Measurements from ENCODE around the gene CARD14. TPM values are rescaled to one million over a fixed set of nuclear protein-coding genes. Genes with fewer than 3 reads are reported as not detected.

The CARD14 gene
- total and polyA plus RNA-seq, 2 of the 13 experiments (the other 11 are each of a cell fraction or from before 2014, with no cell fraction given), result 0.11 TPM; not detected in 1

DNA sequence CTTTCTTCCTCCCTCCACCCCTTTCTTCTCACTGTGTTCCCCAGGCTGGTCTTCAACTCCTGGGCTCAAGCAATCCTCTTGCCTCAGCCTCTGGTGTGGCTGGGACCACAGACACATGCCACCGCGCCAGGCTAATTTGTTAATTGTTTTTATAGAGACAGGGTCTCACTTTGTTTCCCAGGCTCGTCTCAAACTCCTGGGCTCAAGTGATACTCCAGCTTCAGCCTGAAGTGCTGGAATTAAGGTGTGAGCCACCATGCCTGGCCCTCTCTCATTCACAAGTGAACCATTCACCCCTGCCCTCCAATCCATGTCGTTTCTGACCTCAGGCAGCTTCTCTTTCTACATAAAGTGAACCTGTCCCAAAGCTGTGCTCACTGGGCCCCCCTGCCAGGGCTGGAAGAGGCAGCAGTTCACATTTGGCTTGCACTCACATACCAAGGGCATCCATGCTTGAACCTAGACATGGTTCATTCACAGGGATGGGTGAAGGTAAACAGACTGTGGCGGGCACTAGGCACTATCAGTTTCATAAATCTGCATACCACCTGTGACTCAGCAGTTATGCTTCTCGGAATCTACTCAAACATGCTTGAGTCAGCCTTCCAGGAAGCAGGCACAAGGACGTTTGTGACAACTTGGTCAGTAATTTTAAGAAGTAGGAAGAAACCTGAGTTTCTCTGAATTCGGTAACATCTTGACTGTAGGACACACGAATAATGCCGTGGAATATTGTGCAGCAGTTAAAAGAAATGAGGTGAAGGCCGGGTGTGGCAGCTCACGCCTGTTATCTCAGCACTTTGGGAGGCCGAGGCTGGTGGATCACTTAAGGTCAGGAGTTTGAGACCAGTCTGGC lies 84.8 kb downstream of the CARD14 start (continued):
- no peak for TF ChIP-seq ZNF207 (IDR thresholded peaks at IDR 0.05; ENCODE audit: borderline replicate concordance)
- peak; percentile 76; the same call in 1 of the 2 replicates for TF ChIP-seq HMG20A (CRISPR knock-in tag; IDR thresholded peaks at IDR 0.05; ENCODE audit: borderline replicate concordance)
- TF ChIP-seq RXRB (CRISPR knock-in tag; IDR thresholded peaks at IDR 0.05; ENCODE audit: borderline replicate concordance), result peak; percentile 72
- no peak for TF ChIP-seq SIN3B (IDR thresholded peaks at IDR 0.05; ENCODE audit: low read length)
- TF ChIP-seq RBFOX2 (IDR thresholded peaks at IDR 0.05; ENCODE audit: low read depth, low read length), result no peak
- 0 out of 2 replicates have a peak, but pooled peaks have one; percentile 57 for TF ChIP-seq KLF6 (CRISPR knock-in tag; IDR thresholded peaks at IDR 0.05)
- peak; percentile 69; the same call in 1 of the 2 replicates for TF ChIP-seq RXRA (CRISPR knock-in tag; IDR thresholded peaks at IDR 0.05)
- peak; percentile 93 for TF ChIP-seq TEAD3 (CRISPR knock-in tag; optimal IDR thresholded peaks at IDR 0.05; ENCODE audit: borderline replicate concordance)
- TF ChIP-seq NFKB2 (CRISPR knock-in tag; IDR thresholded peaks at IDR 0.05; ENCODE audit: borderline replicate concordance), result no peak
- no peak for TF ChIP-seq PAF1 (CRISPR knock-in tag; IDR thresholded peaks at IDR 0.05)
- TF ChIP-seq, protein P1, sequence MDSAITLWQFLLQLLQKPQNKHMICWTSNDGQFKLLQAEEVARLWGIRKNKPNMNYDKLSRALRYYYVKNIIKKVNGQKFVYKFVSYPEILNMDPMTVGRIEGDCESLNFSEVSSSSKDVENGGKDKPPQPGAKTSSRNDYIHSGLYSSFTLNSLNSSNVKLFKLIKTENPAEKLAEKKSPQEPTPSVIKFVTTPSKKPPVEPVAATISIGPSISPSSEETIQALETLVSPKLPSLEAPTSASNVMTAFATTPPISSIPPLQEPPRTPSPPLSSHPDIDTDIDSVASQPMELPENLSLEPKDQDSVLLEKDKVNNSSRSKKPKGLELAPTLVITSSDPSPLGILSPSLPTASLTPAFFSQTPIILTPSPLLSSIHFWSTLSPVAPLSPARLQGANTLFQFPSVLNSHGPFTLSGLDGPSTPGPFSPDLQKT (CRISPR knock-in tag; IDR thresholded peaks at IDR 0.05; ENCODE audit: borderline replicate concordance), result no peak
- TF ChIP-seq ZMYM4 (CRISPR knock-in tag; IDR thresholded peaks at IDR 0.05), result no peak
- no peak for TF ChIP-seq ATAD3A (CRISPR knock-in tag; IDR thresholded peaks at IDR 0.05)
- peak; percentile 61; the same call in 1 of the 2 replicates for TF ChIP-seq KDM4B (CRISPR knock-in tag; IDR thresholded peaks at IDR 0.05)
- no peak for TF ChIP-seq ZNF768 (CRISPR knock-in tag; IDR thresholded peaks at IDR 0.05)
- TF ChIP-seq U2AF1 (optimal IDR thresholded peaks at IDR 0.05; ENCODE audit: low read depth, low read length), result no peak
- peak; percentile 30; the same call in 1 of the 2 replicates for TF ChIP-seq ZNF792 (CRISPR knock-in tag; IDR thresholded peaks at IDR 0.05)
- no peak for TF ChIP-seq ZFP1 (CRISPR knock-in tag; IDR thresholded peaks at IDR 0.05)
- TF ChIP-seq LCORL (IDR thresholded peaks at IDR 0.05), result no peak
- no peak for TF ChIP-seq LCORL (CRISPR knock-in tag; IDR thresholded peaks at IDR 0.05)
- TF ChIP-seq ZNF841 (CRISPR knock-in tag; IDR thresholded peaks at IDR 0.05; ENCODE audit: borderline replicate concordance), result no peak
- TF ChIP-seq MXD4 (CRISPR knock-in tag; IDR thresholded peaks at IDR 0.05), result no peak
- no peak for TF ChIP-seq ISX (CRISPR knock-in tag; conservative IDR thresholded peaks at IDR 0.05)
- TF ChIP-seq NR2F6 (IDR thresholded peaks at IDR 0.05), result peak; percentile 31; the same call in 1 of the 2 replicates
- no peak for TF ChIP-seq NR2F6 (CRISPR knock-in tag; IDR thresholded peaks at IDR 0.05)
- no peak for TF ChIP-seq SRSF4 (IDR thresholded peaks at IDR 0.05; ENCODE audit: low read depth, low read length, poor library complexity, severe bottlenecking)
- no peak for TF ChIP-seq FOXP1 (IDR thresholded peaks at IDR 0.05)
- 0 out of 2 replicates have a peak, but pooled peaks have one; percentile 9 for TF ChIP-seq FOXP1 (CRISPR knock-in tag; IDR thresholded peaks at IDR 0.05)
- TF ChIP-seq NR2F1 (CRISPR knock-in tag; IDR thresholded peaks at IDR 0.05), result no peak
- no peak for TF ChIP-seq TAF1 (CRISPR knock-in tag; IDR thresholded peaks at IDR 0.05)
- peak; percentile 38; the same call in 1 of the 2 replicates for TF ChIP-seq KDM2A (CRISPR knock-in tag; IDR thresholded peaks at IDR 0.05; ENCODE audit: borderline replicate concordance, low read depth)
- no peak for TF ChIP-seq CHCHD3 (CRISPR knock-in tag; IDR thresholded peaks at IDR 0.05)
- TF ChIP-seq, protein P2, sequence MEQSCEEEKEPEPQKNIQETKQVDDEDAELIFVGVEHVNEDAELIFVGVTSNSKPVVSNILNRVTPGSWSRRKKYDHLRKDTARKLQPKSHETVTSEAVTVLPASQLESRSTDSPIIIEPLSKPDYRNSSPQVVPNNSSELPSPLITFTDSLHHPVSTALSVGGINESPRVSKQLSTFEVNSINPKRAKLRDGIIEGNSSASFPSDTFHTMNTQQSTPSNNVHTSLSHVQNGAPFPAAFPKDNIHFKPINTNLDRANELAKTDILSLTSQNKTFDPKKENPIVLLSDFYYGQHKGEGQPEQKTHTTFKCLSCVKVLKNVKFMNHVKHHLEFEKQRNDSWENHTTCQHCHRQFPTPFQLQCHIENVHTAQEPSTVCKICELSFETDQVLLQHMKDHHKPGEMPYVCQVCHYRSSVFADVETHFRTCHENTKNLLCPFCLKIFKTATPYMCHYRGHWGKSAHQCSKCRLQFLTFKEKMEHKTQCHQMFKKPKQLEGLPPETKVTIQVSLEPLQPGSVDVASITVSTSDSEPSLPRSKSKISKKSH (CRISPR knock-in tag; IDR thresholded peaks at IDR 0.05; ENCODE audit: borderline replicate concordance), result no peak
- TF ChIP-seq ZNF558 (CRISPR knock-in tag; IDR thresholded peaks at IDR 0.05; ENCODE audit: borderline replicate concordance), result no peak
